CD14-positive monocyte (primary cell): ENCODE results near the gene COMMD10. TPM values are rescaled to one million over a fixed set of nuclear protein-coding genes. Genes with fewer than 3 reads are reported as not detected.

Experiments used
- DNase-seq, 3 donors: peaks; one replicate each; pipeline ENCODE4 v3.0.0-alpha.2; 2011 to 2022
- H2AFZ ChIP-seq: 2 replicates; pipeline ENCODE4 v1.6.0; 2012; ENCODE audit warnings: mild to moderate bottlenecking, low read depth, low read length, inconsistent platforms; ENCODE audit not compliant: insufficient read depth, poor library complexity, severe bottlenecking
- H3K27ac ChIP-seq, 2 donors: 1 replicate in 1 of 2; 2 replicates in 1 of 2; pipeline ENCODE4 v1.5.1; 2012 to 2013; ENCODE audit warnings: low read length in 2 of 2, control low read depth in 1 of 2, inconsistent platforms in 1 of 2, low read depth in 1 of 2, mild to moderate bottlenecking in 1 of 2
- H3K27me3 ChIP-seq, 2 donors: one replicate each; pipeline versions ENCODE4 v1.6.0 to v1.6.1; 2011 to 2013; ENCODE audit warnings: low read length in 2 of 2; ENCODE audit not compliant: control insufficient read depth in 2 of 2, insufficient read depth in 2 of 2
- H3K36me3 ChIP-seq, 2 donors: replicated peaks in 1 of 2; 1 replicate in 1 of 2; 2 replicates in 1 of 2; pipeline versions ENCODE4 v1.5.1 to v1.6.1; 2012 to 2013; ENCODE audit warnings: low read length in 2 of 2, control low read depth in 1 of 2, inconsistent platforms in 1 of 2, mild to moderate bottlenecking in 1 of 2; ENCODE audit not compliant: insufficient read depth in 2 of 2, control insufficient read depth in 1 of 2
- H3K4me1 ChIP-seq, 2 donors: 1 replicate in 1 of 2; 2 replicates in 1 of 2; pipeline versions ENCODE4 v1.5.1 to v1.6.1; 2012 to 2013; ENCODE audit warnings: low read length in 2 of 2, control low read depth in 1 of 2, inconsistent platforms in 1 of 2, mild to moderate bottlenecking in 1 of 2, moderate library complexity in 1 of 2; ENCODE audit not compliant: insufficient read depth in 2 of 2, control insufficient read depth in 1 of 2
- H3K4me2 ChIP-seq: replicated peaks from 2 replicates; pipeline ENCODE3; 2012; ENCODE audit warnings: low read length, moderate library complexity, mild to moderate bottlenecking; ENCODE audit not compliant: poor library complexity, severe bottlenecking; ENCODE audit errors: extremely low read depth
- H3K4me3 ChIP-seq, 3 experiments: fragments of 200-600 bp in 1 of 3; sonication (generic) in 1 of 3; replicated peaks in 1 of 3; 1 replicate in 2 of 3; 2 replicates in 1 of 3; pipeline ENCODE4 v1.5.1; 2011 to 2013; ENCODE audit warnings: low read length in 3 of 3, mild to moderate bottlenecking in 3 of 3, control low read depth in 2 of 3, low read depth in 2 of 3, inconsistent platforms in 1 of 3, moderate library complexity in 1 of 3
- H3K79me2 ChIP-seq: 2 replicates; pipeline ENCODE4 v1.6.0; 2012; ENCODE audit warnings: mild to moderate bottlenecking, control low read depth, inconsistent platforms, low read length, moderate library complexity; ENCODE audit not compliant: insufficient read depth
- H3K9ac ChIP-seq: 2 replicates; pipeline ENCODE4 v1.6.0; 2017; ENCODE audit warnings: low read length, mild to moderate bottlenecking; ENCODE audit not compliant: insufficient read depth, poor library complexity, severe bottlenecking
- H3K9me3 ChIP-seq, 2 donors: replicated peaks in 1 of 2; 1 replicate in 1 of 2; 2 replicates in 1 of 2; pipeline versions ENCODE4 v1.5.1 to v1.6.1; 2012 to 2013; ENCODE audit warnings: low read length in 2 of 2, control low read depth in 1 of 2; ENCODE audit not compliant: control insufficient read depth in 1 of 2, insufficient read depth in 1 of 2
- H4K20me1 ChIP-seq: 2 replicates; pipeline ENCODE4 v1.6.0; 2012; ENCODE audit warnings: mild to moderate bottlenecking, low read length, control low read depth, moderate library complexity; ENCODE audit not compliant: insufficient read depth
- H3K27ac Mint-ChIP-seq, 7 donors: one replicate each; pipeline ENCODE4 v1.8.0; 2020; ENCODE audit warnings: mild to moderate bottlenecking in 7 of 7, mixed read lengths in 7 of 7, moderate library complexity in 6 of 7, inconsistent platforms in 2 of 7
- H3K27me3 Mint-ChIP-seq, 3 donors: one replicate each; pipeline ENCODE4 v1.8.0; 2021 to 2022; ENCODE audit warnings: low read depth in 3 of 3, mild to moderate bottlenecking in 3 of 3, mixed read lengths in 3 of 3, moderate library complexity in 3 of 3, inconsistent platforms in 1 of 3
- H3K36me3 Mint-ChIP-seq, 2 donors: one replicate each; pipeline ENCODE4 v1.8.0; 2020; ENCODE audit warnings: mixed read lengths in 2 of 2, inconsistent platforms in 1 of 2, mild to moderate bottlenecking in 1 of 2
- H3K4me1 Mint-ChIP-seq: one replicate; pipeline ENCODE4 v1.8.0; 2020; ENCODE audit warnings: mild to moderate bottlenecking, mixed read lengths
- H3K4me3 Mint-ChIP-seq, 2 donors: one replicate each; pipeline ENCODE4 v1.8.0; 2020; ENCODE audit warnings: mild to moderate bottlenecking in 2 of 2, mixed read lengths in 2 of 2, moderate library complexity in 1 of 2
- H3K9me3 Mint-ChIP-seq, 7 donors: one replicate each; pipeline ENCODE4 v1.8.0; 2020 to 2022; ENCODE audit warnings: mixed read lengths in 7 of 7, mild to moderate bottlenecking in 6 of 7, moderate library complexity in 6 of 7, inconsistent platforms in 2 of 7
- CTCF ChIP-seq: fragments of 200-600 bp; IDR thresholded peaks from one replicate; pipeline ENCODE4 v1.8.0; 2022; ENCODE audit warnings: antibody characterized with exemption, mild to moderate bottlenecking
- WGBS: methylation state at CpG from one replicate; pipeline ENCODE4 v1.1.5; 2013; ENCODE audit warnings: missing lambda C conversion rate; ENCODE audit not compliant: insufficient coverage; 5-methylcytosine and 5-hydroxymethylcytosine counted together
- intact Hi-C, 2 donors: fragments of 100-400 bp; cut with micrococcal nuclease; formaldehyde crosslinking; loops; one replicate each; pipeline versions ENCODE4 v1.15.0 to v1.15.1; 2023
- polyA plus RNA-seq, 3 donors: library from polyadenylated mRNA; depleted of rRNA in 1 of 3; unstranded in 2 of 3; stranded (reverse) in 1 of 3; fragments of 300-500 nt in 2 of 3; fragments of >200 nt in 1 of 3; fragmentation: Illumina TruSeq in 2 of 3; gene quantifications; 1 replicate in 2 of 3; 2 replicates in 1 of 3; pipeline ENCODE4 v1.2.3, GENCODE V29; 2012 to 2021

The COMMD10 gene
- polyA plus RNA-seq, 3 donors, result 16.9 to 86.1 (median 61.2) TPM

DNA sequence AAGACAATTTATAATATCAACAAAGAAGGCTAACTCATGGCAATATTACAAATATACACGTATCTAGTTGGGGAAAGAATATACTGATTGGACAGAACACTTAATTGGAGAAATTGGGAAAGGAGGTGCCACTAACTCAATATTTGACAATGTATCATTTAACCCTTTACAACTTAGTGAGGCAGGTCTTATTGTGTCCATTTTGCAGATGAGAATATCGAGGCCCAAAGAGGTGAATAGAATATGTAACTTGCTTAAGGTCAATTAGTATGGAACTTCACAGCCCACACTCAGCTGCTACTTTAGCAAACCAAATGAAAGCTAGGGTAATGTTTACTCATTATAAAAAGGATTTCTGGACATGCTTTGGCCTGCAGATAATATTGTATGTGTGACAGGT, 46.2 kb downstream of the COMMD10 start:
- Histone ChIP-seq H3K9ac (no peak overlapping the region), H3K36me3 (peaks cover 5 to 10% of the 10 kb centered on the region in 2 donors), H3K27ac (no peak overlapping the region), H2AFZ (no peak overlapping the region), H3K4me2 (no peak overlapping the region), H3K9me3 (no peaks in the 10 kb centered on the region), H3K27me3 (no peaks in the 10 kb centered on the region), H4K20me1 (no peaks in the 10 kb centered on the region), H3K79me2 (no peaks in the 10 kb centered on the region), H3K4me3 (no peak overlapping the region), H3K4me1 (peaks cover 0 to 5% of the 10 kb centered on the region in 2 donors)
- Mint-ChIP-seq H3K9me3 (peaks cover 0 to 6% (median under 1%) of the 10 kb centered on the region in 7 donors), H3K27ac (no peak overlapping the region), H3K4me1 (peaks cover 7% of the 10 kb centered on the region), H3K36me3 (peaks cover 11 to 22% of the 10 kb centered on the region in 2 donors), H3K27me3 (no peaks in the 10 kb centered on the region), H3K4me3 (no peak overlapping the region)
- TF ChIP-seq CTCF, result no peak
- intact Hi-C loops, result no loop called here
- DNase-seq, result no peak
- no CpG with 5 or more reads among the region's 2 CpGs for WGBS

- peaks cover 7% of the 10 kb centered on the region for H3K4me1 Mint-ChIP-seq
These were observed 48.5 kb downstream of the COMMD10 start for GRCh38 chr5:116133281-116133680.

More at GRCh38 chr5:116133281-116133680, 48.5 kb downstream of the COMMD10 start:
- no peak overlapping the region for H3K4me2 ChIP-seq
- no CpG with 5 or more reads among the region's 3 CpGs for WGBS
- Mint-ChIP-seq H3K9me3 (peaks cover 0 to 3% (median 0%) of the 10 kb centered on the region in 7 donors), H3K4me3 (no peak overlapping the region), H3K36me3 (peaks cover 17 to 27% of the 10 kb centered on the region in 2 donors), H3K27ac (no peak overlapping the region), H3K27me3 (no peaks in the 10 kb centered on the region)
- H2AFZ ChIP-seq, result no peak overlapping the region
- TF ChIP-seq CTCF, result no peak
- no peaks in the 10 kb centered on the region for H3K79me2 ChIP-seq
- H3K36me3 ChIP-seq, result peaks cover 5 to 22% of the 10 kb centered on the region in 2 donors
- no peaks in the 10 kb centered on the region for H3K27me3 ChIP-seq
- H3K4me1 ChIP-seq, result peaks cover 0 to 5% of the 10 kb centered on the region in 2 donors
- no peak overlapping the region for H3K4me3 ChIP-seq
- DNase-seq, result no peak
- intact Hi-C loops, result no loop called here
- no peak overlapping the region for H3K9ac ChIP-seq
- H3K27ac ChIP-seq, result no peak overlapping the region
- no peaks in the 10 kb centered on the region for H3K9me3 ChIP-seq
- H4K20me1 ChIP-seq, result no peaks in the 10 kb centered on the region
